NCI-H345 (cell line): ENCODE data around the gene NEK1.

Source experiments
- DNase-seq: peaks from one replicate; lab custom pipeline; 2025; lab: John Stamatoyannopoulos, UW

NEK1 gene

GRCh38 chr4:169362607-169363006 is 249.8 kb downstream of the NEK1 start:
- DNase-seq = no peak

GRCh38 chr4:169361756-169362155 is 250.6 kb downstream of the NEK1 start:
- no peak for DNase-seq

- no peak for DNase-seq
Measured at GRCh38 chr4:169359961-169360360, 252.4 kb downstream of the NEK1 start.

- DNase-seq = no peak
Measured at GRCh38 chr4:169352360-169352759, 260.0 kb downstream of the NEK1 start.

GRCh38 chr4:169351872-169352271 is 260.5 kb downstream of the NEK1 start:
- DNase-seq = no peak

GRCh38 chr4:169348541-169348940 is 263.8 kb downstream of the NEK1 start:
- no peak for DNase-seq

GRCh38 chr4:169346840-169347239 is 265.5 kb downstream of the NEK1 start:
- DNase-seq = no peak

GRCh38 chr4:169345316-169345721 is 267.1 kb downstream of the NEK1 start:
- no peak for DNase-seq
